Suppressor macrophage (primary cell): ENCODE data around the gene MKRN1.
"Not testable (repeated sequence)": the region's sequence is repeated elsewhere in the genome, so short reads cannot be mapped to it uniquely, and the experiment has no call there.

ENCODE experiments used
- DNase-seq, 4 experiments: peaks; one replicate each; pipeline ENCODE4 v3.0.0-alpha.2; 2020 to 2022

The MKRN1 gene

DNA sequence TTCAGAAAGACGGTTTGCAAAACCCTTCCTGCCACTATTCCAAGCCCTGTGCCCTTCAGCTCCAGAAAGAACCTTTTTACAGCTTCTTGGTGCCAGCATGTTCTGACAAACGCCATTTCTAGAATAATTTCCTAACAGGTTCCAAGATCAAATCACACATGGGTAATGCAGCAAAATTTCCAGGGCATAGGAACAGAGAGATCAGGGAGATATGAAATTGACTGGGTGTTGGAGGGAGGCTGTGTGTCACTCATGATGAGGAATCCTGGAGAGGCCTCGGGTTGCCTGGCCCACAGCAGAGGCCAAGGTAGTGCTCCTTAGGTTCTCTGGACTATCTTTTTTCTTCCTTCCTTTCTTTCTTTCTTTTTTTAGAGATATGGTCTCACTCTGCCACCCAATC lies 45.9 kb downstream of the MKRN1 start:
- DNase-seq: no peak

DNA sequence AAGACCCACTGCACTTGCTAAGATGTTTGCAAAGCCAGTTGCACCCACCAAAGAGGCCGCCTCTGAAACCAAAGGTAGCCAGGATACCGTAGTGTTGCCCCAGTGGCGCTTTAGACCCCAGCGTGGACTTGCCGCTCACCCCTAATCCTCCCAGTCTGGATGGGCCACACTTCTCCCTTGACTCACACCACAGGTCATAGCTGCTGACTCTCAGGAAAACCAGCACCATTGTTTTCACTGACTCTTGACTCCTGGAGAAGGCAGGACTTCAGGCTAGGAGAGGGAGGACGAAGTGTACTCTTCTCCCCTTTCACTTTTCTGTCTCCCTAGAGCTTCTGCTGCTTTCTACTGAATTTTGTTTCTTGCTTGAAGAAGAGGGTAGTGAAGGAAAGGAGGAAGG lies 53.2 kb downstream of the MKRN1 start:
- DNase-seq: no peak

DNA sequence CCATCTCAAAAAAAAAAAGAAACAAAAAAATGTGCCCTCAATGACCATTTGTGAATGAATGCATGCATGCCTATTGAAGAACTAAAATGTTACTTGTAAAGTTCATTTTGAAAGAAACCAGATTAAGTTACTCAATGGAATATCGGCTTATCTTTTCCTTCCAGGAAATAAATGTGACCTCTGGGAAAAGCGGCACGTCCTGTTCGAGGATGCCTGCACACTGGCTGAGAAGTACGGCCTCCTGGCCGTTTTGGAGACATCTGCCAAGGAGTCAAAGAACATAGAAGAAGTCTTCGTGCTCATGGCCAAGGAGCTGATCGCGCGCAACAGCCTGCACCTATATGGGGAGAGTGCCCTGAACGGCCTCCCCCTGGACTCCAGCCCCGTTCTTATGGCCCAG lies 53.6 kb downstream of the MKRN1 start:
- no peak for DNase-seq

DNA sequence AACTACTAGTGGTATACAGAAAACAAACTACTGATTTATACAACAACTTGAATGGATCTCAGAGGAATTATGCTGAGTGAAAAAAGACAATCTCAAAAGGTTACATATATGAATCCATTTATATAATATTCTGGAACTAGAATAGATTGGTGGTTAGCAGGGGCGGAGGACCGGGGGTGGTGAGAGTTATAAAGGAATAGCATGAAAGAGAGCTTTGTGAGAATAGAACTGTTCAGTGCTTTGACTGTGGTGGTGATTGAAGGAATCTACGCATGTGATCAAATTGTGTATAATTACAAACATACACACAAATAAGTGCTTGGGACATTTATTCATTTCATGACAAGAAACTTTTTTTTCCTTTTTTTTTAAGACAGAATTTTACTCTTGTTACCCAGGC lies 55.8 kb downstream of the MKRN1 start:
- DNase-seq: no peak

DNA sequence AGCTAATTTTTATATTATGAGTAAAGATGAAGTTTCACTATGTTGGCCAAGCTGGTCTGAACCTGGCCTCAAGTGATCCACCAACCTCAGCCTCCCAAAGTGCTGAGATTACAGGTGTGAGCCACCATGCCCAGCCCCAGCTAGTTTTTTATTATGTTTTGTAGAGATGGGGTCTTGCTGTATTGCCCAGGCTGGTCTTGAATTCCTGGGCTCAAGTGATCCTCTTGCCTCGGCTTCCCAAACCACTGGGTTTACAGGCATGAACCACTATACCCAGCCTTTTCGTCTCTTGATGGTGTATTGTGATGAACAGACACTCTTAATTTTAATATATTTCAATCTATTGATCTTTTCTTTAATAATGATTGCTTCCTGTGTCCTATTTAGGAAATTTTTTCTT lies 57.8 kb downstream of the MKRN1 start:
- no peak for DNase-seq

DNA sequence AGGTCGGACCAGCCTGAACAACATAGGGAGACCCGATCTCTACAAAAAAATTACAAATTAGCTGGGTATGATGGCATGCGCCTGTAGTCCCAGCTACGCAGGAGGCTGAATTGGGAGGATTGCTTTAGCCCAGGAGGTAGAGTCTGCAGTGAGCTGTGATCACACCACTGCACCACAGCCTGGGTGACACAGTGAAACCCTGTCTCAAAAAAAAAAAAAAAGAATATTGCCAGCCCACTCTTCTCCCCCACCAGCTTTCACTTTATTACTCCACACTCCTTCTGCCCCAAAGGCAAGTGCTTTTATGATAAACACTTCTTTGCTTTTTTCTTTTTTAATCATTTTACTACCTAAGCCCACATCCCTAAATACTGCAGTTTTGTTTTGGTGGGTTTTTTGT lies 60.7 kb downstream of the MKRN1 start:
- no peak for DNase-seq

DNA sequence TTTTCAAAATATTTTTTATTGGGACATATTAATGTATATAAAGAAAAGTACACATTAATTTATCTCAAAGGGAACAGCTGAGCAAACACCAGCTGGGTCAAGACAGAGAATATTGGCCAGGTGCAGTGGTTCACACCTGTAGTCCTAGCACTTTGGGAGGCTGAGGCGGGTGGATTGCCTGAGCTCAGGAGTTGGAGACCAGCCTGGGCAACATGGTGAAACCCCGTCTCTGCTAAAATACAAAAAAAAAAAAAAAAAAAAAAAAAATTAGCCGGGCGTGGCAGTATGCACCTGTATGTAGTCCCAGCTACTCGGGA lies 61.2 kb downstream of the MKRN1 start:
- DNase-seq: not testable (repeated sequence)

DNA sequence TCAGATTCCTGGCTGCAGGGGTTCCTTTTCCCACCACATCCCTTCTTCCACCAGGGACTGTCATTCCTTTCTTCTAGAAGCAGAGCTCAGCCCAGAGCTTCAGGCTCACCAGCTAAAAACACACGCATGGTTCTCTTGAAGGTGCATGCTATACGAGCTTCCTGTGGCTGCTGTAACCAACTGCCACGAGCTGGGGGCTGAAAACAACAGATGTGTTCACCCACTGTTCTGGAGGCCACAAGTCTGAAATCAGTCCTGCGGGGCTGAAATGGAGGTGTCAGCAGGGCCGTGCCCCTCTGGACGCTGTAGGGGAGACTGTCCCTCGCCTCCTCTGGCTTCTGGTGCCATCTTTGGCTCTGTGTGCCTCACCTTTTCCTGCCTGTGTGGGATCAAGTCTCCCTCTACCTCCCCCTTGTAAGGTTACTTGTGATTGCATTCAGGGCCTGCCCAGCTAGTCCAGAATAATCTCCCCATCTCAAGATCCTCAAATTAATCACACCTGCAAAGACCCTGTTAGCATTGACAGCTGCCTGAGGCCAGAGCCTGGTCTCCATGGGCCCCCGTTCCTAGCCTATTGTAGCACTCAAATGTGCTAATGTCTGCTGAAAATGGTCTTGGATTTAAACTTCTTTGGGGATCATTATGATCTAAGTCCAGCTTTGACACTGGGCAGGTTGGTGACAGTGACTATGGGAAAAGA lies 61.7 kb downstream of the MKRN1 start:
- DNase-seq: no peak

DNA sequence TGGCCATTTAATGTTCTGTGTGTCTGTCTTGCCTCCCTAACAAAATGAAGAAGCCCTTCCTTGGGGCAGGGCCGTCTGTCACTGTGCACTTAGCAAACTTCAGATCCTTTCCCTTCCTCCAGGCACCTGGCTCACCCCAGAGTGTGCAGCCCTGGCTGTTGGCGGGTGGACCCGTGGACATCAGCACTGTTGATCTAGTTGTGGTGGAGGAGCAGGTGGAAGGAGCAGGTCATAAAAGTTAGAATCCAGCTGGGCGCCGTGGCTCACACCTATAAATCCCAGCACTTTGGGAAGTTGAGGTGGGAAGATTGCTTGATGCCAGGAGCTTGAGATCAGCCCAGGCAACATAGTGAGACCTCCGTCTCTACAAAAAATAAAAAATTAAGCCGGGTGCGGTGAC lies 62.7 kb downstream of the MKRN1 start:
- no peak for DNase-seq

DNA sequence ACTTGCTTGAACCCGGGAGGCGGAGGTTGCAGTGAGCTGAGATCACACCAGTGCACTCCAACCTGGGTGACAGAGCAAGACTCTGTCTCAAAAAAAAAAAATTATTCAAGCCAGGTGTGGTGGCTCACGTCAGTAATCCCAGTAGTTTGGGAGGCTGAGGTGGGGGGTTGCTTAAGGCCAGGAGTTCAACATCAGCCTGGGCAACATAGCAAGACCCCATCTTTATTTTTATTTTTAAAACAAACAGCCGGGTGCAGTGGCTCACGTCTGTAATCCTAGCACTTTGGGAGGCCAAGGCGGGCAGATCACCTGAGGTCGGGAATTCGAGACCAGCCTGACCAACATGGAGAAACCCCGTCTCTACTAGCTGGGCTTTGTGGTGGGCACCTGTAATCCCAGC lies 63.5 kb downstream of the MKRN1 start:
- not testable (repeated sequence) for DNase-seq

DNA sequence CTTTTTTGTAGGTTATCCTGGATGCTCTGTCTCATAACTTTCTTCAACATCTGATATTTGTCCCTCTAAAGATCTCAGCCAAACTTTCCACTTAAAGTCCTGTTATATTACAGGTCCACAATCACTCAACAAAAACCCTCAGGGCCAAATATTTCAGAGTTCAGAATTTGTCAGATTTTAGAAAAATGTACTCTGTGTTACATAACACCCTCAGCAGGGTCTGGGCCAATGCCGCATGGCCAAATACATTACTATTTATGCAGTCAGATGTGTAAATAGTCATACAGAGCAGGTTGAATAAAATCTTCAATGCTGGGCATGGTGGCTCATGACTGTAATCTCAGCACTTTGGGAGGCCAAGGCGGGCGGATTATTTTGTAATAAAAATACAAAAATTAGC lies 63.9 kb downstream of the MKRN1 start:
- no peak for DNase-seq

DNA sequence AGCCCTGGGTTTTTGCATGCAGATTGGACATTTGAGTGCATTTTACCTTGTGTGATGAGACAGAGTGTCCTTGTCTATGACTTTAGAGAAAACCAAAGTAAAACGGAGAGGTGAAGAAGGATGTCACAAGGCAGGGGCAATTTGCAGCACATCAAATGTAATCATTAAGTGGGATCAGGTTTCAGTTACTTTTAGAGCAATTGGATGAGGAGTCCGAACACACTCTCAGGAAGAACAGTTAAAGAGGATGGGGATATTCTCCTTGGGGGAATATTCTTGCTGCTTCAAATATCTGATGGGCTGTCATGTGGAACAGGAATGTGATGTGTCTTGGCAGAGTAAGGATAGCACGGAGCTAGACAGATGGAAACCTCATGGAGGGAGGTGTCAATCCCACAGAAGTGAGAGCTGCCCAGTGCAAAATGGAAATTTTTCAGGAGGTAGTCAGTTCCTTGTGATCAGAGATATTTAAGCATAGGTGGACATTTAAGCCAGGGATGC lies 74.7 kb downstream of the MKRN1 start:
- DNase-seq: no peak

DNA sequence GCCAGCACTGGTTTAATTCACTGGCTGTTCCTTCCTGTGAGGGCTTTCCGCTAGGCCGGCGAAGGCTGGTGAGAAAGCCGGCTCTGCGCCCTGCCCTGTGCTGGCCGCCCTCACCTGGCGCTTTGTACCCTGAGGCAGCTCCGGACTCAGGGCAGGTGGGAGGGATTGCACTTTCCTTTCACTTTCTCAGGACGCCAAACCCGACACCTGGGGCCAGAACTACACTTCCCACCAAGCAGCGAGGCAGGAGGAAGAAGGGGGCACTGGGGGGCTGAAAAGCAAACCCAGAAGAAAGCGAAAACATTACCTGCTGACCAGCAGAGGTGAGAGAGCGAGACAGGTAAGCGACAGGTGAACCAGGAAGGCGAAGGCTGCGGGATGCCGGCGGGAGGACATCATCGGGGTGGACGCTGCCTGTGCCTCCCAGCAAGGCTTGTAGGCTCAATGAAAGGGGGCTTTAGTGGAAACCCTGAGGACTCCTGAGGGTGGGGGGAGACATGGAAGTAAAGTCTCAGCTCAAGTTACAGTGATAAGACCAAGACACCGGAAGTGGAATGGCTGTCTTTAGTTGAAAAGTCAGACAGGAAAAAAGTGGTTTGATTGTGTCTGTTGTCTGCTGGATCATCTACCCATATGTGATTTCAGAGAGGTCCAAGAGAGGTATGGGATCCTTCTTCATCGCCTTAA lies 75.3 kb downstream of the MKRN1 start, which contains the start of gene RAB19:
RAB19 (plus strand) TSS at position 181 of the 687 bp plus-strand sequence. CDS start 3,589 bp downstream, outside the sequence.
- DNase-seq: peak in 1 of 4 experiments; percentile 19
